Tibial nerve (tissue), 4 donors: Measurements from ENCODE around the gene VILL. TPM values are rescaled to one million over a fixed set of nuclear protein-coding genes. Genes with fewer than 3 reads are reported as not detected.

Experiments
- DNase-seq, 2 donors: peaks; one replicate each; pipeline ENCODE4 v3.0.0-alpha.2; 2019; ENCODE audit warnings: low spot score in 2 of 2
- H3K27ac ChIP-seq, 4 donors: fragments of 200-600 bp; sonication (generic) in 3 of 4; one replicate each; pipeline ENCODE4 v1.5.1; 2017 to 2019; ENCODE audit warnings: mild to moderate bottlenecking in 1 of 4
- H3K27me3 ChIP-seq, 2 donors: fragments of 200-600 bp; sonication (generic) in 1 of 2; one replicate each; pipeline versions ENCODE4 v1.5.1 to v1.6.0; 2017 to 2019
- H3K36me3 ChIP-seq, 3 donors: fragments of 200-600 bp; sonication (generic); one replicate each; pipeline ENCODE4 v1.5.1; 2018 to 2019
- H3K4me1 ChIP-seq, 4 donors: fragments of 200-600 bp; sonication (generic) in 3 of 4; one replicate each; pipeline ENCODE4 v1.5.1; 2017 to 2019
- H3K4me3 ChIP-seq, 4 donors: fragments of 200-600 bp; sonication (generic) in 3 of 4; one replicate each; pipeline ENCODE4 v1.5.1; 2017 to 2019; ENCODE audit warnings: mild to moderate bottlenecking in 1 of 4, moderate library complexity in 1 of 4
- H3K9me3 ChIP-seq, 4 donors: fragments of 200-600 bp; sonication (generic) in 3 of 4; one replicate each; pipeline ENCODE4 v1.5.1; 2017 to 2019
- EP300 ChIP-seq, 2 donors: sonication (generic); formaldehyde crosslinking; IDR thresholded peaks; one replicate each; pipeline ENCODE4 v1.6.1; 2017; ENCODE audit warnings: antibody characterized with exemption in 2 of 2, mild to moderate bottlenecking in 1 of 2
- POLR2A ChIP-seq, 2 donors: fragments of 450-650 bp; IDR thresholded peaks; one replicate each; pipeline ENCODE4 v1.6.1; 2017; ENCODE audit warnings: antibody characterized with exemption in 2 of 2, mild to moderate bottlenecking in 2 of 2, moderate library complexity in 2 of 2
- WGBS, 2 donors: methylation state at CpG; one replicate each; pipeline ENCODE4 v1.1.5; 2018; 5-methylcytosine and 5-hydroxymethylcytosine counted together
- total RNA-seq, 4 donors: library from RNA; depleted of rRNA; stranded (reverse); fragments of >200 nt; gene quantifications; one replicate each; pipeline ENCODE4 v1.1.0, GENCODE V29; 2016
- TF ChIP-seq, protein P1 (sequence below), 5 experiments: fragments of 200-600 bp in 3 of 5; fragments of 450-650 bp in 2 of 5; sonication (generic) in 3 of 5; IDR thresholded peaks; one replicate each; pipeline ENCODE4 v1.5.1; 2016 to 2019; ENCODE audit warnings: antibody characterized with exemption in 5 of 5, mild to moderate bottlenecking in 3 of 5, moderate library complexity in 2 of 5

VILL gene
- total RNA-seq, 4 donors from 2014 or later: 13.6 to 16.5 (median 15.3) TPM

DNA sequence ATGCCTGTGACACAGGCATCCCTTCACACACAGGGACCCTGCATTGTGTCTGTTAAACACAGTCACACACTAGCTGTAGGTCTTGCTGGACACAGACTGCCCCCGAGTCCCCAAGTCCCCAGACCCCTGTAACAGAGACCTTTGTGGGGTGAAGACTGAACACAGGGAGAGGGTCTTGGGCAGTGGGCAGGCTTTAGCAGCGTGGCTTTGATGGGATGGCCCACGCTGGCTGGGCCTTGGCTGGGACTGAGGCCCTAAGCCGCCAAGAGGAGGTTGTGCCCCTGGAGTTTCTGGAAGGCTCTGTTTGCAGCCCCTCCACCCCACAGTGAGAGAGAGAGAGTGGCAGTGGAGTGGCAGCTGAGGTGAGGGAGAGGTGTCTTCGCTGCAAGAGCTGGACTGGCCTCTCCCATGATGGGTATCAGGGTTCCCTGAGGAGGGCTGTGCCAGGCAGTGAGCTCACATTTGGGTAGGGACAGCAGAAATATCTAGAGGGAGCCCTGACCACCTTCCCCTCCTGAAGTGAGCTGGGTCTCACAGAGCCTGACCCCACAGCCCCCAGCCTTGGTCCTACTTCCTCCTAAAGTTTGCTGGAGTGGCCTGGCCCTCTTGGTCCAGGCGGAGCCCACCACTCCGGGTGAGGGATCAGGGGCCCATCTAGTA is 635 bp upstream of the VILL start:
- DNase-seq: no peak
- no peaks in the 10 kb centered on the region for H3K27me3 ChIP-seq

DNA sequence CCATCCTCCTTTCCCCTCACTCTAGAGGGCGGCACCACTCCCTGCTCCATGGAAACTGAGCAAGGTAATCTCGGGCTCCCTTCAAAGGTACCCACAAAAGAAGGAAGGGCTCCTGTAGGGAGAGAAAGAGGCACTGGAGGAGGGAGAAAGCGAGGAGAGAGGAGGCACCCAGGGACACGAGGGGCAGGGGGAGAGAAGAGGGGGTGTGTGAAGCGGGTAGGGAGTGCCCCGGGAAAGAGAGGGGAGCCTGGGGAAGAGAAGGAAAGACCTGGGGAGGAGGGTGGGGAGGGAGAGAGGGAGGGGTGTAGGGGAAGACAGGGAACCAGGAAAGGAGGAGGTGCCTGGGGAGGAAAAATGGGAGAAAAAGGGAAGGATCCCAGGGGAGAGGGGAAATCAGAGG is 523 bp downstream of the VILL start:
- Histone ChIP-seq H3K27me3 (no peaks in the 10 kb centered on the region), H3K9me3 (no peaks in the 10 kb centered on the region), H3K27ac (peak overlapping the region in 1 of 4 donors; percentile 88), H3K36me3 (no peaks in the 10 kb centered on the region), H3K4me3 (no peak overlapping the region), H3K4me1 (peaks cover 0 to 26% (median 12%) of the 10 kb centered on the region in 4 donors)
- no peak for DNase-seq
- TF ChIP-seq EP300 (IDR thresholded peaks at IDR 0.05): no peak
- TF ChIP-seq, protein P1, sequence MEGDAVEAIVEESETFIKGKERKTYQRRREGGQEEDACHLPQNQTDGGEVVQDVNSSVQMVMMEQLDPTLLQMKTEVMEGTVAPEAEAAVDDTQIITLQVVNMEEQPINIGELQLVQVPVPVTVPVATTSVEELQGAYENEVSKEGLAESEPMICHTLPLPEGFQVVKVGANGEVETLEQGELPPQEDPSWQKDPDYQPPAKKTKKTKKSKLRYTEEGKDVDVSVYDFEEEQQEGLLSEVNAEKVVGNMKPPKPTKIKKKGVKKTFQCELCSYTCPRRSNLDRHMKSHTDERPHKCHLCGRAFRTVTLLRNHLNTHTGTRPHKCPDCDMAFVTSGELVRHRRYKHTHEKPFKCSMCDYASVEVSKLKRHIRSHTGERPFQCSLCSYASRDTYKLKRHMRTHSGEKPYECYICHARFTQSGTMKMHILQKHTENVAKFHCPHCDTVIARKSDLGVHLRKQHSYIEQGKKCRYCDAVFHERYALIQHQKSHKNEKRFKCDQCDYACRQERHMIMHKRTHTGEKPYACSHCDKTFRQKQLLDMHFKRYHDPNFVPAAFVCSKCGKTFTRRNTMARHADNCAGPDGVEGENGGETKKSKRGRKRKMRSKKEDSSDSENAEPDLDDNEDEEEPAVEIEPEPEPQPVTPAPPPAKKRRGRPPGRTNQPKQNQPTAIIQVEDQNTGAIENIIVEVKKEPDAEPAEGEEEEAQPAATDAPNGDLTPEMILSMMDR (IDR thresholded peaks at IDR 0.05): no peak
- TF ChIP-seq POLR2A (IDR thresholded peaks at IDR 0.05): no peak
- 39 to 42% methylated on average over 6 of the region's 6 CpGs for WGBS, 2 donors

More for the DNA sequence above, 635 bp upstream of the VILL start:
- Histone ChIP-seq H3K4me3 (no peak overlapping the region), H3K27ac (peak overlapping the region in 1 of 4 donors; percentile 88), H3K4me1 (peaks cover 0 to 17% (median 8%) of the 10 kb centered on the region in 4 donors), H3K9me3 (no peaks in the 10 kb centered on the region), H3K36me3 (peaks cover 0 to 8% (median 0%) of the 10 kb centered on the region in 3 donors)
- TF ChIP-seq EP300 (IDR thresholded peaks at IDR 0.05) (no peak), POLR2A (IDR thresholded peaks at IDR 0.05) (no peak)
- TF ChIP-seq, protein P1 (IDR thresholded peaks at IDR 0.05): no peak
- WGBS, 2 donors: 86 to 91% methylated on average over 6 to 7 of the region's 7 CpGs

DNA sequence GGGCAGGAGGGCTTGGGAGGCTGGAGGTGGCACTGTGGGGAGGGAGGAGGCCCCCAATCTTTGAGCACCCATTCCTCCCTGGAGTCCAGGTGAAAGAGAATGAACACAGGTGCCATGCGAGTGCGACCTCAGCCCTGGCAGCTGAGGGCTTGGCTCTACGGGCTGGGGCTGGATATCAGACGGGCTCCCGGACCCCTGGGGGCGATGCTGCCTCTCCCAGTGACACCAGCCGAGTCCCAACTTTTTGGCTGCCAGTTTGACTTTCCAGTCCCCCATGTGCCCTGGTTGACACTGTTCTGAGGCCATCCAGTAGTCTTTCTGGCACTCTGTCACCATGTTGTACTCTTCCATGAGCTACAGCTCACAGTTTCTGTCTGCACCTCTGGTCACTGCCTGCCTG is 1.2 kb downstream of the VILL start:
- H3K9me3 ChIP-seq: no peaks in the 10 kb centered on the region
- H3K27ac ChIP-seq: peak overlapping the region in 1 of 4 donors; percentile 88
- no peaks in the 10 kb centered on the region for H3K27me3 ChIP-seq
- H3K36me3 ChIP-seq: no peaks in the 10 kb centered on the region
- peaks cover 0 to 29% (median 13%) of the 10 kb centered on the region in 4 donors for H3K4me1 ChIP-seq
- WGBS, 2 donors: 82 to 85% methylated on average over 7 of the region's 7 CpGs
- H3K4me3 ChIP-seq: no peak overlapping the region
- peak in 1 of 2 donors; percentile 9 for DNase-seq
- TF ChIP-seq EP300 (IDR thresholded peaks at IDR 0.05): no peak
- TF ChIP-seq, protein P1 (IDR thresholded peaks at IDR 0.05): no peak
- no peak for TF ChIP-seq POLR2A (IDR thresholded peaks at IDR 0.05)

DNA sequence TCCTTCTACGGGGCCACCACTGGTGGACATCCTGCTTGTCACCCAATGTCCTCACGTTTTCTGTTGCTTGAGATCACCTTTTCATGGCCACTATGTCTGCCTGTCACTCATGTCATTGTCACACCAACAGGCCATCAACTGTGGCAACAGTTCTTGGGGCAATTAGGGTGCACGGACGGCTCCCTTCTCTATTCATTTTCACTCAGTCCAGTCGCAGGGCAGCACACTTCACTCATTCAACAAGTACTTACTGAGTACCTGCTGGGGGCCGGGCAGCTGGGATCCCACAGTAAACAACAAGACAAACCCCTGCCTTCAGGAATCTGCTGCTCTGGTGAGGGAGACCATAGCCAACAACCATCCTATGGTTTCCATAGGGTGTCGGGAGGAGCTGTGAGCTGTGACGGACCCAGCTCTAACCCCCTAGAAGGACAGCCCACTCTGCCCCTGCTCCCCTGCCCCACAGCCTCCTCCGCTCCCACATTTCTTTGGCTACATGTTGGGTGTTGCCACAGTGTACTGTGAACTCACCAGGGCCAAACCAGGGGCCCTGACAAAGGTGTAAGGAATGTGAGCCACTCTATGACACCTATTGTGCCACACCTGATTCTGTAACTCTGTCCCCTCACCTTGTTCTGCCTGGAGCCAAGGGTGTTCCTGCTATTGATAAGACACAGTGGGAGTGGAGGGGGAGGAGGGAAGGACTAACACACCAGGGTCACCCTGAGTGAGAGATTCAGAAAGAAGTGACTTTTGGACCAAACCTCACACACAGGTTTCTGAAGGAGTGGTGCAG is 1.9 kb downstream of the VILL start:
- Histone ChIP-seq H3K27me3 (no peaks in the 10 kb centered on the region), H3K9me3 (no peaks in the 10 kb centered on the region), H3K27ac (peak overlapping the region in 1 of 4 donors; percentile 88), H3K4me3 (no peak overlapping the region), H3K4me1 (peaks cover 0 to 30% (median 16%) of the 10 kb centered on the region in 4 donors), H3K36me3 (no peaks in the 10 kb centered on the region)
- no peak for TF ChIP-seq EP300 (IDR thresholded peaks at IDR 0.05)
- no peak for TF ChIP-seq POLR2A (IDR thresholded peaks at IDR 0.05)
- TF ChIP-seq, protein P1 (IDR thresholded peaks at IDR 0.05): no peak
- 80 to 86% methylated on average over 9 of the region's 9 CpGs for WGBS, 2 donors
- peak in 1 of 2 donors; percentile 1 for DNase-seq

DNA sequence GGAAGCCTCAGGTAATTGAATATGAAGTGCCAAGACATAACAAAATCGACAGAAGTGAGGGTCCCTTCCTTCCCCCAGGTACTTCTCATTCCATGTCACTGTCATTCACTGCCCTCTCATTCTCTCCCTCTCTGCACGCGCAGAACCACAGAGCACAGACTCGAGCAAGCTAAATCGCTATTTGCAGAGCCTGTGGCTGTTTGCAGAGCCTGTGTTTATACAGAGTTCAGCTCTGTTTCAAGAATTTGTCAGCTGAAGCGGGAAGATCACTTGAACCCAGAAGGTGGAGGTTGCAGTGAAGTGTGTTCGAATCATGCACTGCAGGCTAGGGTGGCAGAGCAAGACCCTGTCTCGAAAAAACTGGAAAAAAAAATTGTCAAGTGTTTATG is 2.5 kb downstream of the VILL start:
- Histone ChIP-seq H3K36me3 (no peaks in the 10 kb centered on the region), H3K4me3 (no peak overlapping the region), H3K27ac (peak overlapping the region in 1 of 4 donors; percentile 88), H3K27me3 (no peaks in the 10 kb centered on the region), H3K9me3 (no peaks in the 10 kb centered on the region), H3K4me1 (peaks cover 0 to 36% (median 20%) of the 10 kb centered on the region in 4 donors)
- 87 to 89% methylated on average over 8 of the region's 8 CpGs for WGBS, 2 donors
- TF ChIP-seq EP300 (IDR thresholded peaks at IDR 0.05) (no peak), POLR2A (IDR thresholded peaks at IDR 0.05) (no peak)
- TF ChIP-seq, protein P1 (IDR thresholded peaks at IDR 0.05): no peak
- peak in 1 of 2 donors; percentile 6 for DNase-seq
